ENCODE data around the gene IRAK3. TPM values are rescaled to one million over a fixed set of nuclear protein-coding genes. Genes with fewer than 3 reads are reported as not detected.

IRAK3 gene
- total RNA-seq, 1 experiment from 2014 or later, result 0.70 TPM

DNA sequence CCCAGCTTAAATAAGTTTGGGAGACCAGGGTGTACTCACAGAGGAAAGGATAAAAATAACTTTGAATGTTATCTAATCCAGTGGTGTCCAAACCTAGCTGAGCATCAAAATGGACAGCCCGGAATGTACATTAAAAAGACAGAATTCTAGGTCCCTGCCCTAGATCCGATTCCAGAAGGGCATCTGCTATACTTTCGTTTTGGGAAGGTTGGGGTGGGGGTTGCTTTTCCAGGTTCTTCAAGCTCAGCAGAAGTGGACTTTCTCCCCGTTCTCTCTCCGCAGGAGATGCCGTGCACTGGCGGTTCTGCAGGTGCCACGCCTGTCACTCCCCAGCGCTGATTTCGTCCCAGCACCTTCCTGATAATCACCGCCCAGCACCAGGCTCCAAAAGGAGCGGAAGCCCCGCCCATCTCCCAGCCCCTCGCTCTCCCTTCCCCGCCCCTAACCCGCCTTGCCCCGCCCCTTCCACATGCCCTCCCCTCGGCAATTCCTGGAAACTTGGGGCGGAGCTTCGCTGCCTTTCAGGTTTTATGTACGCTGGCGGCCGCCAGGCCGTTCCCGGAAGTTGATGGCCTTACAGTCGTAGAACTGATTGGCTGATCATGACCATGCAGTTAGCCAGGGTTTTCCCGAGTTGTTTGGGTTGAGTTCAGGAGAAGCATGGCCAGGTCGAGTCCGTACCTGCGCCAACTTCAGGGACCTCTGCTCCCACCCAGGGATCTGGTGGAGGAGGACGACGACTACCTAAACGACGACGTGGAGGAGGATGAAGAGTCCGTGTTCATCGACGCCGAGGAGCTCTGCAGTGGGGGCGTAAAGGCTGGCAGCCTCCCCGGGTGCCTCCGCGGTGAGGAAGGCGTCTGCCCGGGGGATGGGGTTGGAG, 113.2 kb downstream of the IRAK3 start, which contains the start of gene HELB:
TSS of gene HELB (plus strand) at position 550 of the 883 bp plus-strand sequence. CDS start at position 661, 111 bp downstream.
- Mint-ChIP-seq H3K27me3 (ENCODE audit: low read depth) (peaks cover 16% of the 10 kb centered on the region), H3K36me3 (peaks cover 16% of the 10 kb centered on the region), H3K9me3 (no peaks in the 10 kb centered on the region), H3K4me3 (peak within 1 kb of the TSS; percentile 99), H3K4me1 (peaks cover 21% of the 10 kb centered on the region), H3K27ac (peak within 1 kb of the TSS; percentile 100)
- CTCF ChIA-PET, result interaction anchor here (0.7 to 1.4 kb wide), 10 partner anchors 9 to 490 kb away, joined by 3 to 12 read pairs (median 4); partner anchors contain the start of gene TMBIM4
- DNase-seq (ENCODE audit: low spot score) (peak; percentile 99), ATAC-seq (peak; percentile 97)
- TF ChIP-seq, protein P1, sequence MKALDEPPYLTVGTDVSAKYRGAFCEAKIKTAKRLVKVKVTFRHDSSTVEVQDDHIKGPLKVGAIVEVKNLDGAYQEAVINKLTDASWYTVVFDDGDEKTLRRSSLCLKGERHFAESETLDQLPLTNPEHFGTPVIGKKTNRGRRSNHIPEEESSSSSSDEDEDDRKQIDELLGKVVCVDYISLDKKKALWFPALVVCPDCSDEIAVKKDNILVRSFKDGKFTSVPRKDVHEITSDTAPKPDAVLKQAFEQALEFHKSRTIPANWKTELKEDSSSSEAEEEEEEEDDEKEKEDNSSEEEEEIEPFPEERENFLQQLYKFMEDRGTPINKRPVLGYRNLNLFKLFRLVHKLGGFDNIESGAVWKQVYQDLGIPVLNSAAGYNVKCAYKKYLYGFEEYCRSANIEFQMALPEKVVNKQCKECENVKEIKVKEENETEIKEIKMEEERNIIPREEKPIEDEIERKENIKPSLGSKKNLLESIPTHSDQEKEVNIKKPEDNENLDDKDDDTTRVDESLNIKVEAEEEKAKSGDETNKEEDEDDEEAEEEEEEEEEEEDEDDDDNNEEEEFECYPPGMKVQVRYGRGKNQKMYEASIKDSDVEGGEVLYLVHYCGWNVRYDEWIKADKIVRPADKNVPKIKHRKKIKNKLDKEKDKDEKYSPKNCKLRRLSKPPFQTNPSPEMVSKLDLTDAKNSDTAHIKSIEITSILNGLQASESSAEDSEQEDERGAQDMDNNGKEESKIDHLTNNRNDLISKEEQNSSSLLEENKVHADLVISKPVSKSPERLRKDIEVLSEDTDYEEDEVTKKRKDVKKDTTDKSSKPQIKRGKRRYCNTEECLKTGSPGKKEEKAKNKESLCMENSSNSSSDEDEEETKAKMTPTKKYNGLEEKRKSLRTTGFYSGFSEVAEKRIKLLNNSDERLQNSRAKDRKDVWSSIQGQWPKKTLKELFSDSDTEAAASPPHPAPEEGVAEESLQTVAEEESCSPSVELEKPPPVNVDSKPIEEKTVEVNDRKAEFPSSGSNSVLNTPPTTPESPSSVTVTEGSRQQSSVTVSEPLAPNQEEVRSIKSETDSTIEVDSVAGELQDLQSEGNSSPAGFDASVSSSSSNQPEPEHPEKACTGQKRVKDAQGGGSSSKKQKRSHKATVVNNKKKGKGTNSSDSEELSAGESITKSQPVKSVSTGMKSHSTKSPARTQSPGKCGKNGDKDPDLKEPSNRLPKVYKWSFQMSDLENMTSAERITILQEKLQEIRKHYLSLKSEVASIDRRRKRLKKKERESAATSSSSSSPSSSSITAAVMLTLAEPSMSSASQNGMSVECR (CRISPR knock-in tag; IDR thresholded peaks at IDR 0.05; ENCODE audit: borderline replicate concordance), result peak; percentile 63; the same call in 1 of the 2 replicates
- peak; percentile 60 for TF ChIP-seq FOXK1 (CRISPR knock-in tag; IDR thresholded peaks at IDR 0.05)
- peak; percentile 56; the same call in 1 of the 2 replicates for TF ChIP-seq SMAD4 (CRISPR knock-in tag; IDR thresholded peaks at IDR 0.05)
- TF ChIP-seq ETV6 (CRISPR knock-in tag; IDR thresholded peaks at IDR 0.05), result no peak
- TF ChIP-seq, protein P2, sequence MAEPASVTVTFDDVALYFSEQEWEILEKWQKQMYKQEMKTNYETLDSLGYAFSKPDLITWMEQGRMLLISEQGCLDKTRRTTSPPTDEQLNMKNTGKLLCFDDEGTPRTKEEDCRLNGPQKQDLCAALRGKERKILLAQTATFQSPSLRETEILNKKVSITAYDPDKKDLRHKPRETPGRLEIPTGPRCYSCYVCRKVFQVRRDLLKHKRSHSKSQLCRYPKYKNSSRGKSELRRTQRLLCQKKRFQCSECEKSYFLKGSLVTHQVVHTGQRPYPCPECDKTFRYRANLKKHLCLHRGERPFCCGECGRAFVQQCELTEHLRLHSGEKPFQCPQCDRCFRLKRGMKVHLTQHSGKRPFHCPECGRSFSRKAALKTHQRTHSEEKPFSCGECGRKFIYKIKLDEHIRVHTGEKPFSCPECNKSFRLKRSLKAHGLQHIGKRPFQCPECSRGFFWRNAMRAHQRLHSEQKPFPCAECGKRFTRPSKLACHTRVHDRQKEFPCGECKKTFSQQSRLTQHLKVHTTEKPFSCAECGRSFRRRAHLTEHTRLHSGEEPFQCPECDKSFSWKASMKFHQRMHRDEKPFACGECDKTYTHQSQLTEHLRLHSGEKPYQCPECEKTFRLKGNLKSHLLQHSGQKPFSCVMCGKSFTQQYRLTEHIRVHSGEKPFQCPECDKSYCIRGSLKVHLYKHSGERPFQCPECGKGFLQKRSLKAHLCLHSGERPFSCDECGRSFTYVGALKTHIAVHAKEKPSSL (CRISPR knock-in tag; conservative IDR thresholded peaks at IDR 0.05), result no peak
- TF ChIP-seq, protein P3, sequence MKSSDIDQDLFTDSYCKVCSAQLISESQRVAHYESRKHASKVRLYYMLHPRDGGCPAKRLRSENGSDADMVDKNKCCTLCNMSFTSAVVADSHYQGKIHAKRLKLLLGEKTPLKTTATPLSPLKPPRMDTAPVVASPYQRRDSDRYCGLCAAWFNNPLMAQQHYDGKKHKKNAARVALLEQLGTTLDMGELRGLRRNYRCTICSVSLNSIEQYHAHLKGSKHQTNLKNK (CRISPR knock-in tag; IDR thresholded peaks at IDR 0.05), result no peak
- peak; percentile 71 for TF ChIP-seq SP1 (CRISPR knock-in tag; conservative IDR thresholded peaks at IDR 0.05)
- 0 out of 2 replicates have a peak, but pooled peaks have one; percentile 34 for TF ChIP-seq USF1 (CRISPR knock-in tag; IDR thresholded peaks at IDR 0.05)
- no peak for TF ChIP-seq ZNF671 (CRISPR knock-in tag; IDR thresholded peaks at IDR 0.05)
- no peak for TF ChIP-seq ZBTB21 (CRISPR knock-in tag; IDR thresholded peaks at IDR 0.05; ENCODE audit: borderline replicate concordance)
- TF ChIP-seq, protein P4, sequence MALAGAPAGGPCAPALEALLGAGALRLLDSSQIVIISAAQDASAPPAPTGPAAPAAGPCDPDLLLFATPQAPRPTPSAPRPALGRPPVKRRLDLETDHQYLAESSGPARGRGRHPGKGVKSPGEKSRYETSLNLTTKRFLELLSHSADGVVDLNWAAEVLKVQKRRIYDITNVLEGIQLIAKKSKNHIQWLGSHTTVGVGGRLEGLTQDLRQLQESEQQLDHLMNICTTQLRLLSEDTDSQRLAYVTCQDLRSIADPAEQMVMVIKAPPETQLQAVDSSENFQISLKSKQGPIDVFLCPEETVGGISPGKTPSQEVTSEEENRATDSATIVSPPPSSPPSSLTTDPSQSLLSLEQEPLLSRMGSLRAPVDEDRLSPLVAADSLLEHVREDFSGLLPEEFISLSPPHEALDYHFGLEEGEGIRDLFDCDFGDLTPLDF (CRISPR knock-in tag; IDR thresholded peaks at IDR 0.05), result no peak
- TF ChIP-seq GABPB1 (CRISPR knock-in tag; IDR thresholded peaks at IDR 0.05), result peak; percentile 40; the same call in 1 of the 2 replicates
- peak; percentile 72 for TF ChIP-seq MAX (CRISPR knock-in tag; IDR thresholded peaks at IDR 0.05)
- TF ChIP-seq FOXP1 (CRISPR knock-in tag; IDR thresholded peaks at IDR 0.05; ENCODE audit: borderline replicate concordance), result peak; percentile 69; the same call in 1 of the 2 replicates
- no peak for TF ChIP-seq ZNF317 (CRISPR knock-in tag; IDR thresholded peaks at IDR 0.05; ENCODE audit: borderline replicate concordance, low read depth)
- TF ChIP-seq ZNF219 (CRISPR knock-in tag; IDR thresholded peaks at IDR 0.05; ENCODE audit: borderline replicate concordance), result no peak
- TF ChIP-seq, protein P5, sequence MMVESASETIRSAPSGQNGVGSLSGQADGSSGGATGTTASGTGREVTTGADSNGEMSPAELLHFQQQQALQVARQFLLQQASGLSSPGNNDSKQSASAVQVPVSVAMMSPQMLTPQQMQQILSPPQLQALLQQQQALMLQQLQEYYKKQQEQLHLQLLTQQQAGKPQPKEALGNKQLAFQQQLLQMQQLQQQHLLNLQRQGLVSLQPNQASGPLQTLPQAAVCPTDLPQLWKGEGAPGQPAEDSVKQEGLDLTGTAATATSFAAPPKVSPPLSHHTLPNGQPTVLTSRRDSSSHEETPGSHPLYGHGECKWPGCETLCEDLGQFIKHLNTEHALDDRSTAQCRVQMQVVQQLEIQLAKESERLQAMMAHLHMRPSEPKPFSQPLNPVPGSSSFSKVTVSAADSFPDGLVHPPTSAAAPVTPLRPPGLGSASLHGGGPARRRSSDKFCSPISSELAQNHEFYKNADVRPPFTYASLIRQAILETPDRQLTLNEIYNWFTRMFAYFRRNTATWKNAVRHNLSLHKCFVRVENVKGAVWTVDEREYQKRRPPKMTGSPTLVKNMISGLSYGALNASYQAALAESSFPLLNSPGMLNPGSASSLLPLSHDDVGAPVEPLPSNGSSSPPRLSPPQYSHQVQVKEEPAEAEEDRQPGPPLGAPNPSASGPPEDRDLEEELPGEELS (CRISPR knock-in tag; IDR thresholded peaks at IDR 0.05), result no peak
- TF ChIP-seq TEAD1 (CRISPR knock-in tag; IDR thresholded peaks at IDR 0.05), result peak; percentile 74; the same call in 1 of the 2 replicates
- TF ChIP-seq JUN (CRISPR knock-in tag; IDR thresholded peaks at IDR 0.05), result no peak
- TF ChIP-seq SOX15 (CRISPR knock-in tag; IDR thresholded peaks at IDR 0.05), result no peak
- TF ChIP-seq CREB1 (CRISPR knock-in tag; IDR thresholded peaks at IDR 0.05), result no peak
- POLR2A ChIA-PET, result interaction anchor here (0.6 to 1.3 kb wide), 3 partner anchors 32 to 423 kb away, joined by 3 read pairs; no protein-coding TSS in a partner anchor
